Endothelial cell of umbilical vein (primary cell): ENCODE results near the gene XYLT1.

Experiments used
- CTCF ChIP-seq, 2 donors: IDR thresholded peaks; 1 replicate in 1 of 2; 2 replicates in 1 of 2; pipeline ENCODE4 v1.5.1; 2011; ENCODE audit warnings: low read length in 2 of 2, mild to moderate bottlenecking in 2 of 2, moderate library complexity in 2 of 2, control low read depth in 1 of 2, inconsistent platforms in 1 of 2, low read depth in 1 of 2; ENCODE audit not compliant: insufficient read depth in 1 of 2; ENCODE audit errors: extremely low read depth in 1 of 2
- GATA2 ChIP-seq: IDR thresholded peaks from 2 replicates; pipeline ENCODE4 v1.7.0; 2011; ENCODE audit warnings: low read depth, mild to moderate bottlenecking, moderate library complexity, mixed read lengths, low read length; ENCODE audit not compliant: insufficient read length, insufficient read depth
- MYC ChIP-seq: IDR thresholded peaks from one replicate; pipeline ENCODE4 v1.6.1; 2011; ENCODE audit warnings: mild to moderate bottlenecking, low read depth, low read length
- POLR2A ChIP-seq: IDR thresholded peaks from 2 replicates; pipeline ENCODE4 v1.6.1; 2012; ENCODE audit warnings: low read depth, mild to moderate bottlenecking, control low read depth, low read length

GRCh38 chr16:17360693-17361122, 110.1 kb downstream of the XYLT1 start:
- TF ChIP-seq CTCF (IDR thresholded peaks at IDR 0.05; ENCODE audit: extremely low read depth in 1 of 2, insufficient read depth in 1 of 2, low read depth in 1 of 2, low read length in 2 of 2) = no peak
- TF ChIP-seq MYC = no peak
- no peak for TF ChIP-seq POLR2A
- TF ChIP-seq GATA2 = no peak
